Mesenchymal stem cell (in vitro differentiated cells and primary cell): ENCODE measurements around the gene PPIL1.

ENCODE experiments used
- DNase-seq: peaks from one replicate; pipeline ENCODE4 v3.0.0-alpha.2; 2013
- H2AFZ ChIP-seq: one replicate; pipeline ENCODE4 v1.6.1; 2013; ENCODE audit warnings: low read depth, mild to moderate bottlenecking, control low read depth, inconsistent platforms, low read length, moderate library complexity
- H2AK5ac ChIP-seq: 2 replicates; pipeline ENCODE4 v1.6.1; 2013; ENCODE audit warnings: low read length, moderate library complexity, mild to moderate bottlenecking, inconsistent platforms; ENCODE audit not compliant: severe bottlenecking
- H2BK120ac ChIP-seq: one replicate; pipeline ENCODE4 v1.6.1; 2013; ENCODE audit warnings: low read depth, mild to moderate bottlenecking, inconsistent platforms, low read length, moderate library complexity
- H2BK12ac ChIP-seq, 2 experiments: one replicate each; pipeline ENCODE4 v1.6.1; 2013; ENCODE audit warnings: inconsistent platforms in 2 of 2, low read length in 2 of 2, mild to moderate bottlenecking in 2 of 2, moderate library complexity in 2 of 2, control low read depth in 1 of 2
- H2BK15ac ChIP-seq: one replicate; pipeline ENCODE4 v1.6.1; 2013; ENCODE audit warnings: mild to moderate bottlenecking, low read depth, inconsistent platforms; ENCODE audit not compliant: poor library complexity, severe bottlenecking
- H2BK5ac ChIP-seq: 2 replicates; pipeline ENCODE4 v1.6.1; 2013; ENCODE audit warnings: low read depth, mild to moderate bottlenecking, low read length, control low read depth, inconsistent platforms; ENCODE audit not compliant: poor library complexity, severe bottlenecking
- H3K14ac ChIP-seq, 2 experiments: one replicate each; pipeline ENCODE4 v1.6.1; 2013; ENCODE audit warnings: inconsistent platforms in 2 of 2, low read length in 2 of 2, control low read depth in 1 of 2, mild to moderate bottlenecking in 1 of 2, moderate library complexity in 1 of 2
- H3K18ac ChIP-seq, 2 experiments: one replicate each; pipeline ENCODE4 v1.6.1; 2013; ENCODE audit warnings: inconsistent platforms in 2 of 2, low read length in 2 of 2, control low read depth in 1 of 2, low read depth in 1 of 2, mild to moderate bottlenecking in 1 of 2
- H3K23ac ChIP-seq, 2 experiments: one replicate each; pipeline ENCODE4 v1.6.1; 2013; ENCODE audit warnings: inconsistent platforms in 2 of 2, low read length in 2 of 2, mild to moderate bottlenecking in 2 of 2, moderate library complexity in 2 of 2, control low read depth in 1 of 2
- H3K27ac ChIP-seq: 2 replicates; pipeline ENCODE4 v1.5.1; 2013; ENCODE audit warnings: mild to moderate bottlenecking, moderate library complexity, low read length, control low read depth, inconsistent platforms; ENCODE audit not compliant: poor library complexity, severe bottlenecking
- H3K27me3 ChIP-seq, 2 experiments: 2 replicates each; pipeline versions ENCODE4 v1.6.1 to v1.7.0; 2013; ENCODE audit warnings: low read length in 2 of 2, mild to moderate bottlenecking in 2 of 2, moderate library complexity in 2 of 2, control low read depth in 1 of 2, inconsistent platforms in 1 of 2; ENCODE audit not compliant: control insufficient read depth in 1 of 2, insufficient read depth in 1 of 2
- H3K36me3 ChIP-seq, 2 experiments: 2 replicates each; pipeline versions ENCODE4 v1.6.1 to v1.7.0; 2013; ENCODE audit warnings: low read length in 2 of 2, control low read depth in 1 of 2, inconsistent platforms in 1 of 2, low read depth in 1 of 2, mild to moderate bottlenecking in 1 of 2; ENCODE audit not compliant: insufficient read depth in 2 of 2, control insufficient read depth in 1 of 2
- H3K4ac ChIP-seq, 2 experiments: one replicate each; pipeline ENCODE4 v1.6.1; 2013; ENCODE audit warnings: inconsistent platforms in 2 of 2, low read length in 2 of 2, mild to moderate bottlenecking in 2 of 2, moderate library complexity in 2 of 2, control low read depth in 1 of 2, low read depth in 1 of 2
- H3K4me1 ChIP-seq: 2 replicates; pipeline ENCODE4 v1.6.1; 2013; ENCODE audit warnings: low read depth, low read length, control low read depth; ENCODE audit not compliant: control insufficient read depth, insufficient read depth
- H3K4me2 ChIP-seq: 2 replicates; pipeline ENCODE4 v1.6.1; 2013; ENCODE audit warnings: low read length, mild to moderate bottlenecking, inconsistent platforms; ENCODE audit not compliant: poor library complexity, severe bottlenecking
- H3K4me3 ChIP-seq, 2 experiments: 2 replicates each; pipeline versions ENCODE4 v1.5.1 to v1.7.0; 2013; ENCODE audit warnings: low read length in 2 of 2, mild to moderate bottlenecking in 2 of 2, control low read depth in 1 of 2, low read depth in 1 of 2; ENCODE audit not compliant: insufficient read depth in 1 of 2
- H3K79me1 ChIP-seq: replicated peaks from 2 replicates; pipeline ENCODE4 v1.6.1; 2013; ENCODE audit warnings: mild to moderate bottlenecking, control low read depth, low read length, inconsistent platforms; ENCODE audit not compliant: poor library complexity, severe bottlenecking
- H3K9ac ChIP-seq: 2 replicates; pipeline ENCODE4 v1.7.0; 2013; ENCODE audit warnings: mild to moderate bottlenecking, low read length, moderate library complexity
- H3K9me3 ChIP-seq: 2 replicates; pipeline ENCODE4 v1.7.0; 2013; ENCODE audit warnings: mild to moderate bottlenecking, low read length; ENCODE audit not compliant: control insufficient read depth
- H4K8ac ChIP-seq: one replicate; pipeline ENCODE4 v1.6.1; 2013; ENCODE audit warnings: inconsistent platforms, mild to moderate bottlenecking, low read length, moderate library complexity
- H4K91ac ChIP-seq: one replicate; pipeline ENCODE4 v1.6.1; 2013; ENCODE audit warnings: mild to moderate bottlenecking, low read length, inconsistent platforms
- WGBS: methylation state at CpG from one replicate; pipeline ENCODE4 v1.1.7; 2013; ENCODE audit warnings: mixed read lengths; 5-methylcytosine and 5-hydroxymethylcytosine counted together

The PPIL1 gene

GRCh38 chr6:36851149-36851614 lies 23.4 kb downstream of the PPIL1 start:
- H3K4ac ChIP-seq: no peak overlapping the region
- no peak overlapping the region for H3K14ac ChIP-seq
- no peaks in the 10 kb centered on the region for H3K9me3 ChIP-seq
- WGBS: 31% methylated on average over 3 of the region's 3 CpGs
- H2BK15ac ChIP-seq: no peak overlapping the region
- no peak overlapping the region for H2AFZ ChIP-seq
- no peak overlapping the region for H4K8ac ChIP-seq
- no peak overlapping the region for H3K4me3 ChIP-seq
- H4K91ac ChIP-seq: no peak overlapping the region
- DNase-seq: peak; percentile 74
- H3K79me1 ChIP-seq: peaks cover 6% of the 10 kb centered on the region
- no peak overlapping the region for H2BK12ac ChIP-seq
- peaks cover 0 to 17% of the 10 kb centered on the region in 2 experiments for H3K27me3 ChIP-seq
- H3K36me3 ChIP-seq: peaks cover 10 to 14% of the 10 kb centered on the region in 2 experiments
- no peak overlapping the region for H3K23ac ChIP-seq
- no peak overlapping the region for H3K27ac ChIP-seq
- H2BK5ac ChIP-seq: no peak overlapping the region
- no peak overlapping the region for H2AK5ac ChIP-seq
- H3K18ac ChIP-seq: no peak overlapping the region
- H3K4me2 ChIP-seq: no peak overlapping the region
- H2BK120ac ChIP-seq: no peak overlapping the region
- H3K9ac ChIP-seq: no peak overlapping the region
- peaks cover 12% of the 10 kb centered on the region for H3K4me1 ChIP-seq

- H4K8ac ChIP-seq: peak overlapping the region; percentile 58
- no peaks in the 10 kb centered on the region for H3K79me1 ChIP-seq
- no peaks in the 10 kb centered on the region for H3K9me3 ChIP-seq
- H3K14ac ChIP-seq: no peak overlapping the region
- no peak overlapping the region for H2AFZ ChIP-seq
- no peak overlapping the region for H3K27ac ChIP-seq
- peak overlapping the region; percentile 78 for H2AK5ac ChIP-seq
- no peak overlapping the region for H2BK5ac ChIP-seq
- no peak overlapping the region for H3K4me2 ChIP-seq
- H3K23ac ChIP-seq: peak overlapping the region in 1 of 2 experiments; percentile 49
- H4K91ac ChIP-seq: peak overlapping the region; percentile 44
- peaks cover 2 to 3% of the 10 kb centered on the region in 2 experiments for H3K36me3 ChIP-seq
- 98% methylated on average over 9 of the region's 9 CpGs for WGBS
- no peak overlapping the region for H3K9ac ChIP-seq
- H3K27me3 ChIP-seq: peaks cover 6 to 25% of the 10 kb centered on the region in 2 experiments
- no peak for DNase-seq
- H2BK120ac ChIP-seq: no peak overlapping the region
- H3K18ac ChIP-seq: no peak overlapping the region
- H3K4me3 ChIP-seq: no peak overlapping the region
- peaks cover 12% of the 10 kb centered on the region for H3K4me1 ChIP-seq
- H2BK12ac ChIP-seq: no peak overlapping the region
- no peak overlapping the region for H2BK15ac ChIP-seq
- H3K4ac ChIP-seq: no peak overlapping the region
Measured at GRCh38 chr6:36850021-36850420, 24.6 kb downstream of the PPIL1 start.

- peak overlapping the region; percentile 13 for H3K27ac ChIP-seq
- no peak overlapping the region for H2BK120ac ChIP-seq
- no peak overlapping the region for H2BK12ac ChIP-seq
- H3K27me3 ChIP-seq: peaks cover 10 to 35% of the 10 kb centered on the region in 2 experiments
- no peak overlapping the region for H2BK15ac ChIP-seq
- no peaks in the 10 kb centered on the region for H3K79me1 ChIP-seq
- H3K36me3 ChIP-seq: no peaks in the 10 kb centered on the region
- peak overlapping the region; percentile 83 for H3K4me2 ChIP-seq
- peaks cover 12% of the 10 kb centered on the region for H3K4me1 ChIP-seq
- H4K8ac ChIP-seq: peak overlapping the region; percentile 64
- no peak overlapping the region for H3K23ac ChIP-seq
- no peak overlapping the region for H3K4me3 ChIP-seq
- H2AFZ ChIP-seq: no peak overlapping the region
- peak overlapping the region in 1 of 2 experiments; percentile 40 for H3K18ac ChIP-seq
- no peak for DNase-seq
- no peaks in the 10 kb centered on the region for H3K9me3 ChIP-seq
- H2BK5ac ChIP-seq: no peak overlapping the region
- H3K9ac ChIP-seq: no peak overlapping the region
- no peak overlapping the region for H3K14ac ChIP-seq
- no peak overlapping the region for H4K91ac ChIP-seq
- no peak overlapping the region for H2AK5ac ChIP-seq
- WGBS: 25% methylated on average over 21 of the region's 26 CpGs
- no peak overlapping the region for H3K4ac ChIP-seq
Measured at GRCh38 chr6:36848658-36849441, 25.8 kb downstream of the PPIL1 start.

DNA sequence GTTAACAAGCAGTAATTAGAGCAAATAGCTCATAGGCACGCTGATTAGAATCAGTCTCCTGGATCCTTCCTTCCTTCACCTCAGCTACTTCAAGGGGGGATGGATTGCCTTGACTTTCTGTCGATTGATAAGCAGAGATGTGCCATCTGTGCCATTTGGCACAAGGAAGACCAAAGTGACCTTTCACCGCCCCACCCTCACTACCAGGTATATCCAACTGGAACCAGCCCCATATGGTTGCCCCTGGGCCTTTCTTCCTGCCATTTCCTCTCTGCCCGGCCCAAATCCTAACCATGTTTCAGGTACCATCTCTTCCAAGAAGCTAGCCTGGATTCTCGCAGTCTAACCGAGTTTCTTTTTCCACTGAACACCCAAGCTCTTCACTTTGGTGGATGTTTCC lies 26.6 kb downstream of the PPIL1 start:
- no peak overlapping the region for H4K91ac ChIP-seq
- 99% methylated on average over 6 of the region's 6 CpGs for WGBS

More for the DNA sequence above, 26.6 kb downstream of the PPIL1 start:
- no peak for DNase-seq
- no peak overlapping the region for H3K23ac ChIP-seq
- no peak overlapping the region for H3K9ac ChIP-seq
- peak overlapping the region in 1 of 2 experiments; percentile 64 for H2BK12ac ChIP-seq
- H2AFZ ChIP-seq: no peak overlapping the region
- H3K4ac ChIP-seq: no peak overlapping the region
- peaks cover 10 to 40% of the 10 kb centered on the region in 2 experiments for H3K27me3 ChIP-seq
- no peaks in the 10 kb centered on the region for H3K36me3 ChIP-seq
- no peak overlapping the region for H3K4me2 ChIP-seq
- H3K4me3 ChIP-seq: no peak overlapping the region
- peaks cover 10% of the 10 kb centered on the region for H3K4me1 ChIP-seq
- peak overlapping the region in 1 of 2 experiments; percentile 23 for H3K18ac ChIP-seq
- no peaks in the 10 kb centered on the region for H3K9me3 ChIP-seq
- H2BK120ac ChIP-seq: no peak overlapping the region
- peak overlapping the region; percentile 10 for H4K8ac ChIP-seq
- no peak overlapping the region for H3K14ac ChIP-seq
- H3K27ac ChIP-seq: no peak overlapping the region
- H2BK15ac ChIP-seq: no peak overlapping the region
- no peak overlapping the region for H2BK5ac ChIP-seq
- peak overlapping the region; percentile 40 for H2AK5ac ChIP-seq
- H3K79me1 ChIP-seq: no peaks in the 10 kb centered on the region
